GM12891 (cell line): Measurements from ENCODE around the gene RIBC2.
"Not testable (repeated sequence)": the region's sequence is repeated elsewhere in the genome, so short reads cannot be mapped to it uniquely, and the experiment has no call there.

Experiments used
- DNase-seq: peaks from one replicate; pipeline ENCODE4 v3.0.0; 2011; ENCODE audit warnings: low spot score; ENCODE audit not compliant: insufficient read length
- FAIRE-seq: peaks from 2 replicates; lab custom pipeline; 2011; peaks lifted over from hg19 to GRCh38; lab: Jason Lieb, UNC
- PAX5 ChIP-seq: IDR thresholded peaks from 2 replicates; pipeline ENCODE4 v1.6.1; 2011; ENCODE audit warnings: low read length, moderate library complexity, mild to moderate bottlenecking; ENCODE audit not compliant: insufficient read depth, severe bottlenecking
- POLR2A ChIP-seq: IDR thresholded peaks from 2 replicates; pipeline ENCODE4 v1.6.1; 2011; ENCODE audit warnings: low read depth, low read length, control low read depth
- POLR2AphosphoS5 ChIP-seq: IDR thresholded peaks from 2 replicates; pipeline ENCODE4 v1.6.1; 2011; ENCODE audit warnings: low read depth, low read length, control low read depth
- POU2F2 ChIP-seq: IDR thresholded peaks from 2 replicates; pipeline ENCODE4 v1.6.1; 2011; ENCODE audit warnings: low read depth, mild to moderate bottlenecking, control low read depth, low read length, moderate library complexity
- SPI1 ChIP-seq: IDR thresholded peaks from 2 replicates; pipeline ENCODE4 v1.6.1; 2011; ENCODE audit warnings: low read depth, low read length, control low read depth
- TAF1 ChIP-seq: IDR thresholded peaks from 2 replicates; pipeline ENCODE4 v1.6.1; 2011; ENCODE audit warnings: low read depth, low read length, control low read depth

The RIBC2 gene

GRCh38 chr22:45430871-45431270 lies 17.4 kb downstream of the RIBC2 start:
- FAIRE-seq (no peak), DNase-seq (no peak)
- TF ChIP-seq POU2F2 (no peak), POLR2AphosphoS5 (no peak), POLR2A (no peak), TAF1 (no peak), SPI1 (no peak), PAX5 (no peak)

GRCh38 chr22:45434981-45435380 lies 21.5 kb downstream of the RIBC2 start:
- no peak for TF ChIP-seq POLR2AphosphoS5
- TF ChIP-seq POU2F2 = no peak
- no peak for TF ChIP-seq TAF1
- TF ChIP-seq POLR2A = no peak
- no peak for TF ChIP-seq SPI1
- no peak for TF ChIP-seq PAX5
- FAIRE-seq = no peak
- no peak for DNase-seq

- TF ChIP-seq TAF1 (no peak), POLR2A (no peak), SPI1 (no peak), POLR2AphosphoS5 (no peak), POU2F2 (no peak), PAX5 (no peak)
- peak; percentile 75 for DNase-seq
- FAIRE-seq = peak; percentile 92
Observed at GRCh38 chr22:45435544-45436139, 22.1 kb downstream of the RIBC2 start.

- FAIRE-seq, DNase-seq: not testable (repeated sequence)
Observed at GRCh38 chr22:45436871-45437517, 23.5 kb downstream of the RIBC2 start.

- no peak for TF ChIP-seq PAX5
- TF ChIP-seq POLR2A = no peak
- no peak for TF ChIP-seq POU2F2
- TF ChIP-seq TAF1 = no peak
- no peak for TF ChIP-seq SPI1
- DNase-seq = no peak
- FAIRE-seq = no peak
Observed at GRCh38 chr22:45438336-45438735, 24.8 kb downstream of the RIBC2 start.

- TF ChIP-seq SPI1 = 0 out of 2 replicates have a peak, but pooled peaks have one; percentile 31
- not testable (repeated sequence) for DNase-seq, FAIRE-seq
Observed at GRCh38 chr22:45440688-45441087, 27.2 kb downstream of the RIBC2 start.

- FAIRE-seq (peak; percentile 79), DNase-seq (peak; percentile 41)
- TF ChIP-seq PAX5 (no peak), POU2F2 (no peak), SPI1 (no peak), POLR2A (no peak), POLR2AphosphoS5 (no peak)
Observed at GRCh38 chr22:45441138-45441537, 27.6 kb downstream of the RIBC2 start.

GRCh38 chr22:45442116-45442515 lies 28.6 kb downstream of the RIBC2 start:
- no peak for TF ChIP-seq POLR2A
- no peak for TF ChIP-seq TAF1
- TF ChIP-seq PAX5 = no peak
- TF ChIP-seq POLR2AphosphoS5 = no peak
- no peak for TF ChIP-seq POU2F2
- no peak for TF ChIP-seq SPI1
- no peak for FAIRE-seq
- no peak for DNase-seq

- no peak for FAIRE-seq
Observed at GRCh38 chr22:45444168-45444567, 30.7 kb downstream of the RIBC2 start.

GRCh38 chr22:45445031-45445710 lies 31.7 kb downstream of the RIBC2 start:
- DNase-seq (no peak), FAIRE-seq (no peak)
- no peak for TF ChIP-seq POU2F2
- TF ChIP-seq POLR2A = no peak
- no peak for TF ChIP-seq TAF1
- TF ChIP-seq POLR2AphosphoS5 = no peak
- TF ChIP-seq PAX5 = no peak
- no peak for TF ChIP-seq SPI1

More at GRCh38 chr22:45444168-45444567, 30.7 kb downstream of the RIBC2 start:
- TF ChIP-seq SPI1 (no peak), POLR2A (no peak), PAX5 (no peak), TAF1 (no peak), POLR2AphosphoS5 (no peak), POU2F2 (no peak)
- no peak for DNase-seq
